GM21737 (cell line): ENCODE measurements around the gene ELK3.

Source experiments
- ATAC-seq: cut with Tn5 transposase; IDR thresholded peaks from one replicate; pipeline ENCODE4 v1.9.1; 2021; ENCODE audit warnings: mild to moderate bottlenecking, moderate library complexity; ENCODE audit not compliant: unreplicated experiment

Gene ELK3

GRCh38 chr12:96250119-96250685 is 56.0 kb downstream of the ELK3 start:
- ATAC-seq: no peak

GRCh38 chr12:96255077-96255476 is 60.9 kb downstream of the ELK3 start:
- ATAC-seq: no peak

- no peak for ATAC-seq
Measured at GRCh38 chr12:96256672-96257361, 62.6 kb downstream of the ELK3 start.

- ATAC-seq: no peak
Measured at GRCh38 chr12:96257550-96258103, 63.5 kb downstream of the ELK3 start.

GRCh38 chr12:96258104-96258961 is 64.2 kb downstream of the ELK3 start:
- ATAC-seq: no peak

GRCh38 chr12:96260231-96260630 is 66.1 kb downstream of the ELK3 start:
- no peak for ATAC-seq

- no peak for ATAC-seq
Measured at GRCh38 chr12:96260644-96261043, 66.5 kb downstream of the ELK3 start.

GRCh38 chr12:96261557-96261956 is 67.4 kb downstream of the ELK3 start:
- no peak for ATAC-seq

- ATAC-seq: no peak
Measured at GRCh38 chr12:96263449-96263902, 69.3 kb downstream of the ELK3 start.

GRCh38 chr12:96265400-96265799 is 71.2 kb downstream of the ELK3 start:
- ATAC-seq: no peak

- ATAC-seq: no peak
Measured at GRCh38 chr12:96265836-96266235, 71.7 kb downstream of the ELK3 start.

GRCh38 chr12:96266238-96266637 is 72.1 kb downstream of the ELK3 start:
- ATAC-seq: no peak

- ATAC-seq: no peak
Measured at GRCh38 chr12:96271469-96272199, 77.5 kb downstream of the ELK3 start.

- no peak for ATAC-seq
Measured at GRCh38 chr12:96274331-96274730, 80.2 kb downstream of the ELK3 start.

- no peak for ATAC-seq
Measured at GRCh38 chr12:96285158-96285557, 91.0 kb downstream of the ELK3 start.

GRCh38 chr12:96289067-96289466 is 94.9 kb downstream of the ELK3 start:
- no peak for ATAC-seq

- no peak for ATAC-seq
Measured at GRCh38 chr12:96293093-96293492, 98.9 kb downstream of the ELK3 start.

GRCh38 chr12:96294831-96295230 is 100.7 kb downstream of the ELK3 start:
- no peak for ATAC-seq

- no peak for ATAC-seq
Measured at GRCh38 chr12:96295532-96296160, 101.5 kb downstream of the ELK3 start.

GRCh38 chr12:96297504-96297903 is 103.3 kb downstream of the ELK3 start:
- ATAC-seq: no peak
